Left renal cortex interstitium (tissue), 4 donors: ENCODE results near the gene NCR1. TPM values are rescaled to one million over a fixed set of nuclear protein-coding genes. Genes with fewer than 3 reads are reported as not detected.
"Not testable (repeated sequence)": the region's sequence is repeated elsewhere in the genome, so short reads cannot be mapped to it uniquely, and the experiment has no call there.

Source experiments
- DNase-seq, 4 donors: peaks; one replicate each; pipeline ENCODE4 v3.0.0-alpha.2; 2013; ENCODE audit warnings: low read depth in 4 of 4, low spot score in 2 of 4, missing footprints in 1 of 4
- polyA plus RNA-seq, 4 donors: library from polyadenylated mRNA; unstranded; fragments of 120-200 nt; gene quantifications; one replicate each; pipeline ENCODE4 v1.2.1, GENCODE V29; 2013; ENCODE audit not compliant: insufficient read length in 4 of 4

NCR1 gene
- polyA plus RNA-seq, 4 donors, result 0.14 to 0.30 (median 0.21) TPM; not detected in 1

DNA sequence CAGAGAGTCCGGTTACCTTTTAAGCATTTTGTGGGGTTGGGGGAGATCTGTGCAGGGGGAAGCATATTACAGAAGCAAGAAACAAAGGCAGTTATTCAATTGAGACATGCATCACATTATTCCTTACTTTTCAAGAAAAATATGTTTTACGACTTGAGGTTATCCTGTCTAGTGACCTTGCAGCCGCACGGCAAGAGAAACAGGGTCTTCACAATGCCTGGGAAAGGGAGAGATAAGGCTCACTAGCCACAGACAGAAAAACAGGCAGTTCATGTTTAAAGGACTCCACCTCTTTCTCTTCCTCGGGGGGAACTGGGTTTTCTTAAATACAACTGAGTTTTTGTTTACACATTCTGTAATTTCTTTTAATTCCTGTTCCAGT, 536 bp upstream of the NCR1 start:
- DNase-seq, result no peak

GRCh38 chr19:54906819-54907218, 871 bp downstream of the NCR1 start:
- no peak for DNase-seq

- not testable (repeated sequence) for DNase-seq
These were observed 2.0 kb downstream of the NCR1 start for GRCh38 chr19:54907899-54908298.

DNA sequence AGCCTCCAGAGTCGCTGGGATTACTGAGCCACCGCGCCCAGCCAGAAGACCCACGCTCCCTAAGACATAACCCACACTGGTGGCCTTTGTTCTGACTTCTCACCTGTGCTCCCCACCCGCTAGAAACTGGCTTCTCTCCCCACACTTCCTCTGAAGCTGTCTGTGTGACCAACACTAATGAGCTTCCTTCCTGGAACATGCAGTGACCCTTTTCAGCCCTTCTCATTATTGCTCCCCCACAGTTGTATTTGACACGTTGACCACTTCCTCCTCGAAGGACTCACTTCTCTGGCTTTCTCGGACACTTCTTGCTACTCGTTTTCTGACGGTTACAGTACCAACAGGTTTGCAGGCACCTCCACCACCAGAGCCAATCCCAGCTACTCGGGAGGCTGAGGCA, 10.9 kb downstream of the NCR1 start:
- DNase-seq, result no peak

DNA sequence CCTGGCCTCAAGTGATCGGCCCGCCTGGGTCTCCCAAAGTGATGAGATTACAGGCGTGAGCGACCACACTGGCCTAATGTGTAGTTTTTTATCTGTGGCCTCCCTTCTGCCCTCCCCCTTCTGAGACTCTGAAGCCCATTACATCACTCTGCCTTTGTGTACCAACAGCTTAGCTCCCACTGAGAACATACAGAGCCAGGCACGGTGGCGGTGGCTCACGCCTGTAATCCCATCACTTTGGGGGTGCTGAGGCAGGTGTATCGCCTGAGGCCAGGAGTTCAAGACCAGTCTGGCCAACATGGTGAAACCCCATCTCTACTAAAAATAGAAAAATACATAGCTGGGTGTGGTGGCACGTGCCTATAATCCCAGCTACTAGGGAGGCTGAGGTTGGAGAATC, 12.6 kb downstream of the NCR1 start:
- no peak for DNase-seq

DNA sequence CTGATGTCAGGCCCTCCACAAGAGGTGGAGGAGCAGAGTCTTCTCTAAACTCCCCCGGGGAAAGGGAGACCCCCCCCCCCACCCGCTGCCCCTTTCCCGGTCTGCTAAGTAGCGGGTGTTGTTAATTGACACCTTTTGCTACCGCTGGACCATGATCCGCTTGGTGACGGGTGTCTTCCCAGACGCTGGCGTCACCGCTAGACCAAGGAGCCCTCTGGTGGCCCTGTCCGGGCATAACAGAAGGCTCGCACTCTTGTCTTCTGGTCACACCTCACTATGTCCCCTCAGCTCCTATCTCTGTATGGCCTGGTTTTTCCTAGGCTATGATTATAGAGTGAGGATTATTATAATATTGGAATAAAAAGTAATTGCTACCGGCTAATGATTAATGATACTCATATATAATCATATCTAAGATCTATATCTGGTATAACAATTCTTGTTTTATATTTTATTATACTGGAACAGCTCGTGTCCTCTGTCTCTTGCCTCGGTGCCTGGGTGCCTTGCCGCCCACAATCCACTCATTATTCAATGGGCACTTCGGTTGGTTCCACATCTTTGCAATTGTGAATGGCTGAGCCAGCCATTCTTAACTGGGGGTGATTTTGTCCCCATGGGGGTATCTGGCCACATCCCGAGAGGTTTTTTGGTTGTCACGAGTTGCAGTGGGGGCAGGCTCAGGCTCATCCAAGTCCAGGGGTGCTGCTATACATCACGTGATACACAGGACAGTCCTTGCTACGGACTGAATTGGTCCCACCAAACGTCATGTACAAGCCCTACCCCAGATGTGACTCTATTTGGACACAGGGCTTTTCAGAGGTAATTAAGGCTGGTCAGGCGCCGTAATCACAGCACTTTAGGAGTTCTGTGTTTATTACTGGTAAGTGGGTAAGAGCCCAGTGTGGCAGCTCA, 14.0 kb downstream of the NCR1 start:
- DNase-seq, result not testable (repeated sequence)

- no peak for DNase-seq
These were observed 15.1 kb downstream of the NCR1 start for GRCh38 chr19:54921082-54921481.

- DNase-seq, result no peak
These were observed 17.3 kb downstream of the NCR1 start for GRCh38 chr19:54923276-54923675.

- no peak for DNase-seq
These were observed 22.4 kb downstream of the NCR1 start for GRCh38 chr19:54928299-54928698.

DNA sequence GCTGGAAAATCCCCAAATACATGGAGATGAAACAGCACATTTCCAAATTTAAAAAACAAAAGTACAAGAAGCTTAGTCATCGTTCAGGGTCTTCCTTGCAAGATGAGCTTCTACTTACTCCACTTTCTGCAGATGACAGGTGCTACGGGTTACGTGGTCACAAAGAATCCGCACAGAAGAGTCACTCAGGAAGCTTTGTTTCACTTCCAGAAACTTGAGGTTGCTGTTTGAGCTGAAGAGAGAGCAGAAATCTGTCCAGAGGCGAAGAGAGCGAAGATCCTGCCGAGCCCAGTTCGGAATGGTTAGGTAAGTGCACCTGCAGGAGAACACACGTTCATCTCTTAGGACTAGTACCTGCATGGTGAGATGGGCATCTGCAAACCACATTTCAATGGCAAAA, 32.0 kb downstream of the NCR1 start:
- no peak for DNase-seq

DNA sequence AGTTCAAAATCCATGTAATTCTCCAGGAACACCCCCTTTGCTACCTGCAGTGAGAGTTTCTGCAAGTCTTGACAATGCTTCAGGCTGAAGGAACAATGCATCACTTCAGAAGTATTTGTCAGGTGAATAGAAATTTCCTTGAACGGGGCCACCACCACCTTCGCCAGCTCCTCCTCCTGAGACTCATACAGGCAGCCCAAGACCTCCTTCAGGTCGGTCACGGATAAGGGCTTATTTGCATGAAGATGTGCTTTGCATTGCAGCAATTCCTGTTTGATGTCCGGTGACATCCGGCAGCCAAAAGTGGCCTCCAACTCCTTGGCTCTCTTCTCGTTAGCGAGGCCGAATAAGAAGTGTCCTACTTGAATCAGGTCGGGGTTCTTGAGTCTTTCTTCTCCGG, 33.0 kb downstream of the NCR1 start:
- no peak for DNase-seq

GRCh38 chr19:54939538-54939937, 33.6 kb downstream of the NCR1 start:
- not testable (repeated sequence) for DNase-seq

- not testable (repeated sequence) for DNase-seq
These were observed 37.9 kb downstream of the NCR1 start for GRCh38 chr19:54943772-54944361.

DNA sequence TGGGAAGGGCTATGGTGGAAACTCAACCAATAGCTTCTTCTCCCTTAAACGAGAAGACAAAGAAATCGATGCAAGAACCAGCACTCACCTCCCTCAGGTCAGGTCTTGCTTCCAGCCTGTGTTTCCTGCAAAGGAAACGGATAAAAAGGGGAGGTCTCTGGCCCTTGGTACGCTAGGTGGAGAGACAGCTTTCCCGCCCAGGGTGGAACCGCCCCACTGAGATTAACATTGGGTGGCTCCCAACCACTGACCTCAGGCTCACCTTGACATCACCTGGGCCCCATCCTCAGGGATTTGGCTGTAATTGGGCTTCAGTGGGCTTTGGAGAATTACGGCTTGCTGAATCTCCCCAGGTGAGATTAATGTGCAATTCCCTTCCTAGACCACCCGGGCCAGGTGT, 41.4 kb downstream of the NCR1 start, which contains the start of gene NLRP7:
Gene NLRP7 (minus strand): TSS at position 150 of the 400 bp plus-strand sequence.
- DNase-seq, result no peak

DNA sequence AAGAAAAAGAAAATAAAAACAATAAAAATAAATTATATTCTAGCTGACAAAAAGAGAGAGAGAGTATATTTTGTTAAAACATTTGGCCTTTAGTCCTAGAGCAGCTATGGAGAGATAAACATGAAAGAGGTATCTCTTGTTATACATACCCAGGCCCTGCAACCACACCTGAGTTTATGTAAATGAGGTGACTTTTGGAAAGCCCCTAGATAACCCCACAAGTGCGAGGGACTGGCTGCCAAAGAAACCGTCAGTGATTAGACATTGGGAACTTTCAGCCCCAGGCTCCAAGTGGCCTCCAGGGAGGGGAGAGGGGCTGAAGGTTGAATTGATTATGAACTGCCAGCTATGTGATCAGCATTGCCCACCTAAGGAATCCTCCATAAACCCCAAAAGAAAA, 43.5 kb downstream of the NCR1 start:
- DNase-seq, result no peak

GRCh38 chr19:54950580-54950979, 44.6 kb downstream of the NCR1 start:
- DNase-seq, result not testable (repeated sequence)

DNA sequence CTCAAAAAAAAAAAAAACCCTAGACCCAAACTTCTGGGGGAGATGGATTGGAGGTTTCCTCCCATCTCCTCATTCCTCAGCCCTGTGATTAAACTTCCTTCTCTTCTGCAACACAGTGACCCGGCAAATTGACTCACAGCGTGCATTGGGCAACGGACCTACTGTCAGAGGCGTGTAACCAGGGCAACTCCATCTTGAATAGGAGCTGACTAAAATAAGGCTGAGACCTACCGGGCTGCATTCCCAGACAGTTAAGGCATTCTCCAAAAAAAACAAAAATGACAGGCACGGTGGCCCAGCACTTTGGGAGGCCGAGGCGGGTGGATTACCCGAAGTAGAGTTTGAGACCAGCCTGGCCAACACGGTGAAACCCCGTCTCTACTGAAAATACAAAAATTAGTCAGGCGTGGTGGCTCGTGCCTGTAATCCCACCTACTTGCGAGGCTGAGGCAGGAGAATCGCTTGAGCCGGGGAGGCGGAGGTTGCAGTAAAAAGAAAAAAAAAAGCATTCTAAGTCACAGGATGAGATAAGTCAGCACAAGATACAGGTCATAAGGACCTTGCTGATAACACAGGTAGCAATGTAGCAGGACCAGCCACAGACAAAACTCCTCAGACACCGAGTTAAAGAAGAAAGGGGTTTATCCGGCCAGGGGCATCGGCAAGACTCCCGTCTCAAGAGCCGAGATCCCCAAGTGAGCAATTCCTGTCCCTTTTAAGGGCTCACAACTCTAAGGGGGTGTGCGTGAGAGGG, 46.8 kb downstream of the NCR1 start:
- no peak for DNase-seq

- DNase-seq, result not testable (repeated sequence)
These were observed 47.4 kb downstream of the NCR1 start for GRCh38 chr19:54953345-54953713.

GRCh38 chr19:54955376-54955775, 49.4 kb downstream of the NCR1 start:
- no peak for DNase-seq

DNA sequence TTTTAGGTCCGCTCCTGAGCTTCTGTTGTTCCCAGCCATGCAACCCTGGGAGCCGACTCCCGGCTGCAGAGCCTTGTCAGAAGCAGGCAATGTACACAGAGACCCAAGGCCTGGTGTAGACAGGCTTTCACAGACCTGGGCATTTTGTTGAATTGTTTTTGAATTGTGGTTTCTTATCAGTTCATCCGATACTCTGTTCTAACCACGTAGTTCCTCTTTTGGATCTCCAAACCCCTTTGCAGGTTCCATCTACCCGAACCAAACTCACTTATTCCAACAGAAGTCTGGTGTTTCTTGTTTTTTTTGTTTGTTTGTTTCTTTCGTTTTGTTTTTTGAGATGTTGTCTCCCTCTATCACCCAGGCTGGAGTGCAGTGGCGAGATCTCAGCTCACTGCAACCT, 53.9 kb downstream of the NCR1 start:
- DNase-seq, result no peak
